Stimulated activated CD8-positive, alpha-beta memory T cell treated with anti-CD3 and anti-CD28 coated beads, Interleukin-7, amount 100 ng/mL, for 4 hours (primary cell): Measurements from ENCODE around the gene CYP24A1.

Experiments
- DNase-seq, 2 donors: peaks; one replicate each; pipeline ENCODE4 v3.0.0-alpha.2; 2020; ENCODE audit warnings: low read depth in 2 of 2

CYP24A1 gene

GRCh38 chr20:54156981-54157835 is 16.6 kb downstream of the CYP24A1 start:
- no peak for DNase-seq

GRCh38 chr20:54156522-54156921 is 17.3 kb downstream of the CYP24A1 start:
- no peak for DNase-seq

GRCh38 chr20:54155736-54156317 is 18.0 kb downstream of the CYP24A1 start:
- no peak for DNase-seq

- no peak for DNase-seq
These were observed 19.3 kb downstream of the CYP24A1 start for GRCh38 chr20:54154439-54154838.

- DNase-seq, result no peak
These were observed 19.9 kb downstream of the CYP24A1 start for GRCh38 chr20:54153847-54154246.

- DNase-seq, result no peak
These were observed 20.8 kb downstream of the CYP24A1 start for GRCh38 chr20:54153041-54153327.

GRCh38 chr20:54152227-54153040 is 21.4 kb downstream of the CYP24A1 start:
- no peak for DNase-seq

- no peak for DNase-seq
These were observed 22.1 kb downstream of the CYP24A1 start for GRCh38 chr20:54151511-54152226.

GRCh38 chr20:54151075-54151439 is 22.7 kb downstream of the CYP24A1 start:
- DNase-seq, result no peak

GRCh38 chr20:54149765-54150264 is 24.0 kb downstream of the CYP24A1 start:
- DNase-seq, result no peak

GRCh38 chr20:54148947-54149764 is 24.6 kb downstream of the CYP24A1 start:
- no peak for DNase-seq

- DNase-seq, result no peak
These were observed 27.1 kb downstream of the CYP24A1 start for GRCh38 chr20:54146672-54147071.

- DNase-seq, result no peak
These were observed 28.9 kb downstream of the CYP24A1 start for GRCh38 chr20:54144847-54145414.

- no peak for DNase-seq
These were observed 32.7 kb downstream of the CYP24A1 start for GRCh38 chr20:54140927-54141566.

- no peak for DNase-seq
These were observed 33.3 kb downstream of the CYP24A1 start for GRCh38 chr20:54140486-54140885.

- DNase-seq, result no peak
These were observed 33.7 kb downstream of the CYP24A1 start for GRCh38 chr20:54140067-54140466.

- no peak for DNase-seq
These were observed 34.6 kb downstream of the CYP24A1 start for GRCh38 chr20:54139188-54139587.

- DNase-seq, result no peak
These were observed 35.4 kb downstream of the CYP24A1 start for GRCh38 chr20:54138427-54138826.

- no peak for DNase-seq
These were observed 36.7 kb downstream of the CYP24A1 start for GRCh38 chr20:54137115-54137514.
